Muscle of arm (tissue), 12 donors: ENCODE results near the gene ADCK1. TPM values are rescaled to one million over a fixed set of nuclear protein-coding genes. Genes with fewer than 3 reads are reported as not detected.
"Not testable (repeated sequence)": the region's sequence is repeated elsewhere in the genome, so short reads cannot be mapped to it uniquely, and the experiment has no call there.

Experiments
- DNase-seq: peaks from one replicate; pipeline ENCODE4 v3.0.0-alpha.2; 2013
- polyA plus RNA-seq, 12 donors: library from polyadenylated mRNA; unstranded; fragments of 120-200 nt; gene quantifications; one replicate each; pipeline ENCODE4 v1.2.1, GENCODE V29; 2013; ENCODE audit not compliant: insufficient read length in 12 of 12

Gene ADCK1
- polyA plus RNA-seq, 12 donors = 4.1 to 10.8 (median 5.9) TPM; not detected in 2

- no peak for DNase-seq
Measured at GRCh38 chr14:77805706-77806105, 5.8 kb downstream of the ADCK1 start.

GRCh38 chr14:77808250-77808649, 8.3 kb downstream of the ADCK1 start:
- DNase-seq = no peak

GRCh38 chr14:77809011-77809410, 9.1 kb downstream of the ADCK1 start:
- no peak for DNase-seq

- no peak for DNase-seq
Measured at GRCh38 chr14:77812028-77812427, 12.1 kb downstream of the ADCK1 start.

GRCh38 chr14:77812682-77813081, 12.8 kb downstream of the ADCK1 start:
- not testable (repeated sequence) for DNase-seq

GRCh38 chr14:77822307-77822706, 22.4 kb downstream of the ADCK1 start:
- DNase-seq = no peak

GRCh38 chr14:77822741-77823140, 22.8 kb downstream of the ADCK1 start:
- DNase-seq = no peak

- DNase-seq = no peak
Measured at GRCh38 chr14:77823378-77823777, 23.5 kb downstream of the ADCK1 start.

GRCh38 chr14:77825895-77826519, 26.1 kb downstream of the ADCK1 start:
- DNase-seq = no peak

- no peak for DNase-seq
Measured at GRCh38 chr14:77830692-77831091, 30.8 kb downstream of the ADCK1 start.

- DNase-seq = peak; percentile 7
Measured at GRCh38 chr14:77832297-77832696, 32.4 kb downstream of the ADCK1 start.

- no peak for DNase-seq
Measured at GRCh38 chr14:77837926-77838325, 38.0 kb downstream of the ADCK1 start.

- DNase-seq = no peak
Measured at GRCh38 chr14:77838831-77839511, 39.1 kb downstream of the ADCK1 start.

- no peak for DNase-seq
Measured at GRCh38 chr14:77843195-77843594, 43.3 kb downstream of the ADCK1 start.

GRCh38 chr14:77843651-77844050, 43.7 kb downstream of the ADCK1 start:
- no peak for DNase-seq

GRCh38 chr14:77844802-77845201, 44.9 kb downstream of the ADCK1 start:
- no peak for DNase-seq

- no peak for DNase-seq
Measured at GRCh38 chr14:77848031-77848430, 48.1 kb downstream of the ADCK1 start.

- no peak for DNase-seq
Measured at GRCh38 chr14:77849711-77850110, 49.8 kb downstream of the ADCK1 start.

GRCh38 chr14:77853919-77854318, 54.0 kb downstream of the ADCK1 start:
- no peak for DNase-seq

- DNase-seq = no peak
Measured at GRCh38 chr14:77856941-77857340, 57.0 kb downstream of the ADCK1 start.

- DNase-seq = no peak
Measured at GRCh38 chr14:77859934-77860570, 60.1 kb downstream of the ADCK1 start.

- DNase-seq = no peak
Measured at GRCh38 chr14:77861201-77861600, 61.3 kb downstream of the ADCK1 start.

GRCh38 chr14:77862154-77862786, 62.4 kb downstream of the ADCK1 start:
- peak; percentile 56 for DNase-seq
